Fibroblast of mammary gland (primary cell): ENCODE results near the gene SERPINA12.

Experiments used
- DNase-seq: peaks from one replicate; pipeline ENCODE4 v3.0.0-alpha.2; 2010; ENCODE audit warnings: low read depth
- H3K4me3 ChIP-seq: 2 replicates; pipeline ENCODE4 v1.5.1; 2011; ENCODE audit warnings: low read depth, mild to moderate bottlenecking, low read length, moderate library complexity; ENCODE audit not compliant: control insufficient read depth
- TF ChIP-seq, protein P1 (sequence below): conservative IDR thresholded peaks from 2 replicates; pipeline ENCODE4 v1.5.1; 2011; ENCODE audit warnings: low read depth, low read length, inconsistent platforms; ENCODE audit not compliant: control insufficient read depth, insufficient read depth

SERPINA12 gene

GRCh38 chr14:94494085-94494484 lies 15.2 kb downstream of the SERPINA12 start:
- no peak overlapping the region for H3K4me3 ChIP-seq
- DNase-seq = no peak
- TF ChIP-seq, protein P1, sequence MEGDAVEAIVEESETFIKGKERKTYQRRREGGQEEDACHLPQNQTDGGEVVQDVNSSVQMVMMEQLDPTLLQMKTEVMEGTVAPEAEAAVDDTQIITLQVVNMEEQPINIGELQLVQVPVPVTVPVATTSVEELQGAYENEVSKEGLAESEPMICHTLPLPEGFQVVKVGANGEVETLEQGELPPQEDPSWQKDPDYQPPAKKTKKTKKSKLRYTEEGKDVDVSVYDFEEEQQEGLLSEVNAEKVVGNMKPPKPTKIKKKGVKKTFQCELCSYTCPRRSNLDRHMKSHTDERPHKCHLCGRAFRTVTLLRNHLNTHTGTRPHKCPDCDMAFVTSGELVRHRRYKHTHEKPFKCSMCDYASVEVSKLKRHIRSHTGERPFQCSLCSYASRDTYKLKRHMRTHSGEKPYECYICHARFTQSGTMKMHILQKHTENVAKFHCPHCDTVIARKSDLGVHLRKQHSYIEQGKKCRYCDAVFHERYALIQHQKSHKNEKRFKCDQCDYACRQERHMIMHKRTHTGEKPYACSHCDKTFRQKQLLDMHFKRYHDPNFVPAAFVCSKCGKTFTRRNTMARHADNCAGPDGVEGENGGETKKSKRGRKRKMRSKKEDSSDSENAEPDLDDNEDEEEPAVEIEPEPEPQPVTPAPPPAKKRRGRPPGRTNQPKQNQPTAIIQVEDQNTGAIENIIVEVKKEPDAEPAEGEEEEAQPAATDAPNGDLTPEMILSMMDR = no peak

GRCh38 chr14:94491511-94491910 lies 17.8 kb downstream of the SERPINA12 start:
- peak; percentile 21 for DNase-seq
- no peak overlapping the region for H3K4me3 ChIP-seq
- TF ChIP-seq, protein P1 = no peak

- DNase-seq = no peak
- TF ChIP-seq, protein P1 = no peak
- H3K4me3 ChIP-seq = no peak overlapping the region
Observed at GRCh38 chr14:94489336-94489735, 19.9 kb downstream of the SERPINA12 start.

GRCh38 chr14:94486883-94487282 lies 22.4 kb downstream of the SERPINA12 start:
- TF ChIP-seq, protein P1 = no peak
- H3K4me3 ChIP-seq = no peak overlapping the region
- DNase-seq = no peak

DNA sequence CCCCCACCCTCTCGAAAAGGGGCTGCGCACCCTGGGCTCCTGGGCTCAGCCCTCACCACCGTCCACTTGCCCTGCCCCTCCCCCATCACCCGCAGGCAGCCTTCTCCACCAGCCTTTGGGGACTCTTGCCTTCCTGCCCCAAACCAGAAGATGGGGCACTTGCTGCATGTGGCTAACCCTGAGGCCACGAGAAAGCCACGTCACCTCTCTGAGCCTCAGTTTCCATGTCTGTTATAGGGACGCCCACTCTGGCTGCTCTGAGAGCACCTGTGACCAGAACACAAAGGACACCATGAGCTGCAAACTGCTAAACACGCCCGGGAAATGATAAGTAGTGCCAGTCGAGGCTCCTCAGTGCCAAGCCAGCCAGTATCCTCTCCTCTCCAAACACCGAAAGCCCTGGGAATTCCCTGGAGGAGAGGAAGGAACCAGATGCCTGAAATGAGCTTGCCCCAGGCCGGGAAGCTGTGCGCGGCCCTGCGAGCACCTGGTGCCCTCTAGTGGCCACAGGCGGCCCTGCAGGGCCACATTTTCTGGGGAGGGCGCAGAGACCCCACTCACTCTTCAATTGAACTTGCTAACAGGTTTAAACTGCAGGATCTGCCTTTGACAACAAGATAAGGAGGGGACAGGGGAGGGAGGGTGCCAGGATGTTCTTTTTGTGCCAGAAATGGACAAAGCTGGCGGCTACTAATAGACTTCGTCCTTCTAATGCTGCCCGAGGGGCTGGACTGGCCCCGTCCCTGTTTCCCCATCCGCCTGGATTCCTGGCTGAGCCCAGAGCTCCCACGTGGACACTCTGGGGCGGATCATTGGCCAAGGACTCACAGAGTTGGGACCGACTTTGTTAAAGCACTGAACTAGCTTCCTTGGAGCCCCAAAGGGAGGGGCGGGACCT lies 23.1 kb downstream of the SERPINA12 start:
- peak; percentile 62 for DNase-seq
- no peak overlapping the region for H3K4me3 ChIP-seq
- TF ChIP-seq, protein P1 = peak; percentile 98

GRCh38 chr14:94484481-94484880 lies 24.8 kb downstream of the SERPINA12 start:
- H3K4me3 ChIP-seq = no peak overlapping the region
- no peak for DNase-seq
- TF ChIP-seq, protein P1 = no peak
